Subcutaneous adipose tissue (tissue), 4 donors: Measurements from ENCODE around the gene TRAF1. TPM values are rescaled to one million over a fixed set of nuclear protein-coding genes. Genes with fewer than 3 reads are reported as not detected.

Experiments used
- total RNA-seq, 4 donors: library from RNA; depleted of rRNA; stranded (reverse); fragments of >200 nt; gene quantifications; one replicate each; pipeline ENCODE4 v1.1.0, GENCODE V29; 2016
- TF ChIP-seq, protein P1 (sequence below): fragments of 450-650 bp; IDR thresholded peaks from one replicate; pipeline ENCODE4 v1.5.1; 2016; ENCODE audit warnings: low read depth, mild to moderate bottlenecking, control low read depth, antibody characterized with exemption, moderate library complexity

Gene TRAF1
- total RNA-seq, 4 donors from 2014 or later: 1.8 to 12.1 (median 5.7) TPM

DNA sequence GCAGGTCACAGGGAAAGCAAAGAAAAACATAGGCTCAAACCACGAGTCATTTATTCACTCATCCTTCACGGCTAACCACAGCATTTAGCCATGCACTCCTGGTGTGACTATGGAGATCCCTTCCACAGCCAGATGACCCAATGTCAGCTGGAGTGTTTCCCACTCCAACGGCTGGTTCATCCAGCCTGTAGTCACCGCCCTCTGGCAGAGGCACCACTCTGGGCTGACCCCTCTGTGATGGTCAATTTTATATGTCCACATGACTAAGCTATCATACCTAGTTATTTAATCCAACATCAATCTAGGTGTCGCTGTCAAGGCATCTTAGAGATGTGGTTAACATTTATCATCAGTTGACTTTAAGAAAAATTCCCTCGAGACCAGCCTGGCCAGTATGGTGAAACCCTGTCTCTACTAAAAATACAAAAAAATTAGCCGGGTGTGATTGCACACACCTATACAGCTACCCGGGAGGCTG, 40.1 kb downstream of the TRAF1 start:
- TF ChIP-seq, protein P1, sequence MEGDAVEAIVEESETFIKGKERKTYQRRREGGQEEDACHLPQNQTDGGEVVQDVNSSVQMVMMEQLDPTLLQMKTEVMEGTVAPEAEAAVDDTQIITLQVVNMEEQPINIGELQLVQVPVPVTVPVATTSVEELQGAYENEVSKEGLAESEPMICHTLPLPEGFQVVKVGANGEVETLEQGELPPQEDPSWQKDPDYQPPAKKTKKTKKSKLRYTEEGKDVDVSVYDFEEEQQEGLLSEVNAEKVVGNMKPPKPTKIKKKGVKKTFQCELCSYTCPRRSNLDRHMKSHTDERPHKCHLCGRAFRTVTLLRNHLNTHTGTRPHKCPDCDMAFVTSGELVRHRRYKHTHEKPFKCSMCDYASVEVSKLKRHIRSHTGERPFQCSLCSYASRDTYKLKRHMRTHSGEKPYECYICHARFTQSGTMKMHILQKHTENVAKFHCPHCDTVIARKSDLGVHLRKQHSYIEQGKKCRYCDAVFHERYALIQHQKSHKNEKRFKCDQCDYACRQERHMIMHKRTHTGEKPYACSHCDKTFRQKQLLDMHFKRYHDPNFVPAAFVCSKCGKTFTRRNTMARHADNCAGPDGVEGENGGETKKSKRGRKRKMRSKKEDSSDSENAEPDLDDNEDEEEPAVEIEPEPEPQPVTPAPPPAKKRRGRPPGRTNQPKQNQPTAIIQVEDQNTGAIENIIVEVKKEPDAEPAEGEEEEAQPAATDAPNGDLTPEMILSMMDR: no peak

DNA sequence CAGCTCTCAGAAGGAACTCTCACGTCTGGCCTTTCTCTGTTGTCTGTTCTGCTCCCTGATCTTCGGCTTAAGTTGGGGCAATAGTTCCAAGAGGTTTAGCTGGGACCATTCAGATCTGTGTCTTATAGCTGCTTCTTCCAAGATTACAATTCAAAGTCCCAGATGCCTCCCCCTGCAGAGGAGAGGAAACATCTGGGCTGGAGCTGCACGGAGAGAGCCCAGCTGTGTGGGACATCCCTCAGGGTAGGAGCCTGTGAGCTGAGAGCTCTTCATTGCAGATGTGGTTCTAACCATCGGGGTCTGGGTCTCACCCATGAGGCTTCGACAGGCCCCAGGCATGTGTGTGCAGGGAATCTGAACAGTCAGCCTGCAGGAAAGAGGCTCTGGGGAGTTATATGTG, 40.6 kb downstream of the TRAF1 start:
- TF ChIP-seq, protein P1: no peak

DNA sequence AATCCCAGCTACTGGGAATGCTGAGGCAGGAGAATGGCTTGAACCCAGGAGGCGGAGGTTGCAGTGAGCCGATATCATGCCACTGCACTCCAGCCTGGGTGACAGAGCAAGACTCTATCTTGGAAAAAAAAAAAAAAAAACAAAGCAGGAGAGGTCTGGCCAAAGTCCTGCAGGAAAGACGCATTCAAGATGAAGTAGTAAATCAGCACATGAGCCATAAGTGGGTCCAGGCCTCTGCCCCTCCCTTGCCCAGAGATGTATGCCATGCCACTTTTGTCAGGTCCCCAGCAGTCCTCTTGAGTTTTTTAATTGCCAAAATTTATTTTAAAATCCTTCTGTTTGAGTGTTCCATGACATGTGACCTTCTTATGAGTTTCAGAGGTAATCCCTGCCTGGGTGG, 41.1 kb downstream of the TRAF1 start:
- TF ChIP-seq, protein P1: no peak

DNA sequence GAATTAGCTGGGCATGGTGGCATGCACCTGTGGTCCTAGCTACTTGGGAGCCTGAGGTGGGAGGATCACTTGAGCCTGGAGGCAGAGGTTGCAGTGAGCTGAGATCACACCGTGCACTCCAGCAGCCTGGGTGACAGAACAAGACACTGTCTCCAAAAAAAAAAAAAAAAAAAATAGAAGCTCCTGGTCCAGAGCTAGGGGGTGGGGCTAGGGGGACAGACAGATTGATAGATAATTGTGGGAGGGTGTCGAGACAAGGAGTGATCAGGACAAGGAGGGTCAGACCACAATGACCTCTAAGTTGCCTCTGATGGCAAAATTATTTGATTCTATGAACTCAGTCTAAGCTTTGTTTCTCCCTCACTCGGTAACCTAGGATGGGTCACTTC, 43.0 kb downstream of the TRAF1 start:
- TF ChIP-seq, protein P1: no peak

DNA sequence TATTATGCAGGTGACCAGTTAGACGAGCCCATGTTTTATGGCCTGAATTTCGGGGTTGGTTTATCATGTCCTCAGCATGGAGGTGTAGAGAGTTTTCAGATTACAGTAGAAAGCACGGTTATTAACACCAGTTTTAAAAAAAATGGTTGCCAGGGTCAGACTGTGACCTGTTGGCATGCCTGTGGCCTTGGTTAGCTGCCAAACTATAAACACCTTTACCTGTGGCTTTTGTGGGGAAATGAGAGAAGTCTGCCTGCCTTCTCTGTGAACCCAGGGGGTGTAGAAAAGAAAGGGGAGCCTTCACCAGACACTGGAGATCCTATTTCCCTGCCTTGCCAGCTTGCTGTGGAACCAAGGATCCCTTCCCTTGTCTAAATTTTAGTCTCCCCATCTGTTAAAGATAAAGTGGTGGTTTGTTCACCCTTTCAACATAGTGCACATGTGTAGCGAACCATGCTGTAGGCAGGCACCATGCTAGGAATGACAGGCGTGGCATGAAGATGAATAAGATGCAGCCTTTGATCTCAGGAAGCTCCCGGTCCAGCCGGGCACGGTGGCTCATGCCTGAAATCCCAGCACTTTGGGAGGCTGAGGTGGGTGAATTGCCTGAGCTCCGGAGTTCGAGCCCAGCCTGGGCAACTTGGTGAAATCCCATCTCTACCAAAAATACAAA, 43.5 kb downstream of the TRAF1 start:
- TF ChIP-seq, protein P1: no peak

DNA sequence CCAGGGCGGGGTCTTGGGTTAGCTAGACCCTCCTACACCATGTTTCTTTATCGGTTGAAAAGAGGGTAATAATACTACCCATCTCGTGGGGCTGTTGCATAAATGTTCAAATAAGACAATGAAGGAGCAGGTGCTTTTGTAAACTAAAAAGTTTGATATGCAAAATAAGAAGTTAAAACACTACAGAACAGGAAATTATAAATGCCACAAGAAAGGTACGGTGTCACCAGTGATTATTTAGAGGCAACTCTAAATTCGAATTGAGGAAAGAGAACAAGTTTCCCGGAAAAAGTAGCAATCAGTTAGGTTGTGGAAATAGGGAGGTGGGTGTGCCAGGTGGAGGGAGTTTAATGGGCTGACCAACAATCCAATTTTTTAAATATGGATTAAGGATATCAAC, 47.1 kb downstream of the TRAF1 start:
- TF ChIP-seq, protein P1: no peak

DNA sequence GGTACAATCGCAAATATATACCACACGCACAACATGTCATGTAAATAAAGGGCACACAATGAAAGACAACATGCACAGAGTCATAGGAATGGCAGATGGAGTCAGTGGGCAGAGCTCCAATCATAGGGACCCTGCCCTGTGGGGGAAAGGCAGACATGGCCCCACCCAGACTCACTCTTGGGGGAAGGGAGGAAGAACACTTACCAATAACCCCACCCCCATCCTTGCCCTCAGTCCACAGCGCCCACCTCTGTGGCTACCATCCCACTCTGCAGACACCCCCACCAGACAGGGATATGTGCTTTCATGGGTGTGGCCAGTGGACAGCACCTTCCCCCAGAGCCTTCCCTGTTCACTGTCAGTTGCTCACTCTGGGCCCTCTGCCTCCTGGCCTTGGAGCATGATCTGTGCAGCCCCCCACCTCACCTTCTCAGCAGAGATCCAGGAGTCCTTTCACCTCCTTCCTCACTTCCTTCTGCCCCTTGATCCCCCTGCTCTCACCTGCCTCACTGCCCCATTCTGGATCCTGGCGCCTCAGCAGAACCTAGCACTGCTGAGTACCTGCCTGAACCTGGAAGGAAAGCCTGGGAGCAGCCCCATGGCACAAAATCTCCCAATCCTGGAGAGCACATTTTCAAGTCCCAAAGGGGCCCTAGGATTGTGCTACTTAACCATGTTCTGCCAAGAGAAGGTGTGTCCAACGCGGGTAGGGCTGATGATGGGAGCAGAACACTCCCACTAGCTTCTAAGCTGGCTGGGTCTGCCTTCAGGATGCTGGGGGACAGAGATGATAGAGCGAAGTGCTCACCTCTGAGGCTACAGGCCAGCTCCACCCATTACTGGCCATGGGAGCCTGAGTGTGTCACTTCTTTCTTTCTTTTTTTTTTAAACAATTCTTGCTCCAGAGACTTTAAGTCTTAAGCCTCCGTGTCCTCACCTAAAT, 48.1 kb downstream of the TRAF1 start:
- TF ChIP-seq, protein P1: no peak
